Aorta (tissue), 5 donors: ENCODE data around the gene ABCC4. TPM values are rescaled to one million over a fixed set of nuclear protein-coding genes. Genes with fewer than 3 reads are reported as not detected.

ENCODE experiments used
- ATAC-seq: fragments of 200-7000 bp; cut with Tn5 transposase; one replicate; pipeline ENCODE4 v1.9.1; 2022; ENCODE audit warnings: moderate library complexity; ENCODE audit not compliant: low FRiP score
- DNase-seq, 2 donors: peaks; one replicate each; pipeline ENCODE4 v3.0.0-alpha.2; 2020
- H3K27ac ChIP-seq, 2 donors: one replicate each; pipeline ENCODE4 v1.5.1; 2013; ENCODE audit warnings: low read length in 2 of 2, mild to moderate bottlenecking in 2 of 2, moderate library complexity in 2 of 2, control low read depth in 1 of 2, inconsistent platforms in 1 of 2, low read depth in 1 of 2
- H3K27me3 ChIP-seq, 2 donors: one replicate each; pipeline ENCODE4 v1.6.1; 2013; ENCODE audit warnings: control low read depth in 1 of 2, low read length in 1 of 2, mild to moderate bottlenecking in 1 of 2, moderate library complexity in 1 of 2; ENCODE audit not compliant: insufficient read depth in 2 of 2, control insufficient read depth in 1 of 2
- H3K36me3 ChIP-seq, 2 donors: one replicate each; pipeline ENCODE4 v1.6.1; 2013; ENCODE audit warnings: control low read depth in 1 of 2, low read length in 1 of 2, mild to moderate bottlenecking in 1 of 2; ENCODE audit not compliant: insufficient read depth in 2 of 2, control insufficient read depth in 1 of 2
- H3K4me1 ChIP-seq, 2 donors: one replicate each; pipeline ENCODE4 v1.6.1; 2013; ENCODE audit warnings: low read length in 2 of 2, control low read depth in 1 of 2, mild to moderate bottlenecking in 1 of 2, moderate library complexity in 1 of 2; ENCODE audit not compliant: insufficient read depth in 2 of 2, control insufficient read depth in 1 of 2
- H3K4me3 ChIP-seq, 2 donors: one replicate each; pipeline ENCODE4 v1.5.1; 2013; ENCODE audit warnings: low read length in 2 of 2, control low read depth in 1 of 2, mild to moderate bottlenecking in 1 of 2
- H3K9me3 ChIP-seq: one replicate; pipeline ENCODE4 v1.6.1; 2013; ENCODE audit warnings: mild to moderate bottlenecking, low read length; ENCODE audit not compliant: control insufficient read depth
- WGBS, 2 donors: extraction: QIAGEN DNeasy Blood & Tissue Kit; methylation state at CpG; one replicate each; pipeline ENCODE4 v1.1.7; 2013; 5-methylcytosine and 5-hydroxymethylcytosine counted together
- intact Hi-C, 2 donors: fragments of 100-400 bp; cut with DNase I; formaldehyde crosslinking; loops; one replicate each; pipeline versions ENCODE4 v1.14.2 to v1.15.0; 2022
- long read RNA-seq, 2 donors: library from polyadenylated mRNA; unstranded; transcript quantifications; one replicate each; pipeline ENCODE4 v2.0.0, GENCODE V29; 2020 to 2021
- polyA plus RNA-seq, 2 donors: library from polyadenylated mRNA; stranded (reverse); fragments of 200-250 nt; gene quantifications; one replicate each; pipeline ENCODE4 v1.2.3, GENCODE V29; 2013
- total RNA-seq, 2 donors: library from RNA; stranded (reverse); fragmentation: NEBNext Ultra II Directional; extraction: Animal tissue kit (Norgen Biotek cat#: 25700); gene quantifications; one replicate each; pipeline ENCODE4 v1.2.1, GENCODE V29; 2021
- donor health status: healthy with polysubstance abuse.
- donor health status: Bipolar disorder and iron deficiency.
- donor health status: DM: no; HTN: no; CAD: no.
- donor health status: DM: no; HTN: no; CAD: no.
- donor health status: DM: yes; HTN: yes; CAD: no.

The ABCC4 gene
- total RNA-seq (10 to 100 TPM; 11.3 to 18.6 TPM), polyA plus RNA-seq (under 1 TPM; 0.38 to 0.54 TPM)
- long read RNA-seq, donor 1, partial matches to known transcripts: 10 of 15 reads
- long read RNA-seq, donor 1, other reads (novel, unspliced or antisense): 5 of 15 reads
- long read RNA-seq, donor 2, partial matches to known transcripts: 2 of 8 reads
- long read RNA-seq, donor 2, other reads (novel, unspliced or antisense): 6 of 8 reads

DNA sequence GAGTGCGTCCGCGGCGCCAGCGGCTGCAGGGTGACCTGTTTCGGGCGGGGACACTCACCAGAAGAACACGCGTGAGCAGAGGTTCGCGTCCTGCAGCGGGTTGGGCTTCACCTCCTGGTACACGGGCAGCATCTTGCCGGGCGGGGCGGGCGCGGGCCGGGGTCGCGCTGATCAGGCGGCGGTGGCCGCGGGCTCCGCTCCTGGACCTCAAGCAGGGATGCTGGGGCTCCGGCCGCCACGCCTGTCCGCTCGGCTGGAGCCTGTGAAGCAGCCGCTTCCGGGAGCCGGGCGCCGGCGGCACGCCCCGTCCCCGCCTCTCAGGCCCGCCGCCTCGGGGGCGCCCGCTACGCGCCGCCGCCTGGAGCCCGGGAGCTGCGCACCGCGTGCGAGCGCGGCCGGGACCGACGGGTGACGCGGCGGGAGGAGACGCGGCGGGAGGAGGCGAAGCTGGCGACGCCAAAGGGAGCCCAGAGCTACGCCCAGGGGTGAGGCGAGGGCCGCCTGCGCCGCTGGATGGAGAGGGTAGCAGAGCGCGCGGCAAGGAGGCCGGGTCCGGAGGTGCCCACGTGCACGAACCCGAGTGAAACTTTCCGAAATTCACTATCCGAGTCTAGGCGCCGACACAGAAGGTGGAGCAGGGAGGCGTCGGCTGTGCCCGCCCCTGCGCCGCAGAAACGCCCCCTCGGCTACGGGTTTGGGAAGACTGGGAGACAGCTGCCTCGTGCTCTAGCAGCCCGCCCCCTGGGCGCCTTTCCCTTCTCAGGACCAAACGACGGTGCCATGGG, at the start of gene ABCC4:
ABCC4 (minus strand) TSS at position 269 of the 785 bp plus-strand sequence; CDS start at position 132, 137 bp downstream.
- 0% methylated on average over 75 to 98 of the region's 98 CpGs for WGBS, 2 donors
- ATAC-seq: peak; percentile 93
- intact Hi-C loops: loop anchor here in 1 of 2 donors (5.0 kb wide), 1 partner anchor 81 kb away; no protein-coding TSS in a partner anchor

DNA sequence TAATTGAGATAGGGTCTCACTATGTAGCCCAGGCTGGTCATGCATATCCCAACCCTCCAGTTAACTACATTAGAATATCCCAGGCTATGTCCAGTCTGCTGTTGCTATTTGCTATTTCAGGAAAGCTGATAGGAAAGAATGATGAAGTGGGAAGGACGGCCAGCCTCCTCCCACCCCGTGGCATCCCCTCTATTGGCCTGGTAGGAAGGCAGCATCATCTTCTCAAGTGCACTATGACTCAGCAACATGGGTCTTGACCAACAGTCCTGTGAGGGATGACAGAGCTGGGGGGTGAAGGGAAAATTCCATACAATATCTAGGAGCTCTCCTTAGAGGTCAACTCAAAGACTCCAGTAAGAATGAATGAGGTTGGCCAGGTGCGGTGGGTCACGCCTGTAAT, 48.0 kb upstream of the ABCC4 start:
- DNase-seq (no peak), ATAC-seq (no peak)
- Histone ChIP-seq H3K4me3 (no peak overlapping the region), H3K27ac (no peak overlapping the region), H3K9me3 (no peaks in the 10 kb centered on the region), H3K27me3 (no peaks in the 10 kb centered on the region), H3K4me1 (no peaks in the 10 kb centered on the region), H3K36me3 (no peaks in the 10 kb centered on the region)
- intact Hi-C loops: no loop called here
- WGBS, 2 donors: 54 to 70% methylated on average over 4 of the region's 4 CpGs

More for the DNA sequence above, at the start of gene ABCC4:
- H3K27me3 ChIP-seq: no peaks in the 10 kb centered on the region
- DNase-seq: peak; percentile 73 to 89
- peak within 1 kb of the TSS; percentile 56 to 66 for H3K4me3 ChIP-seq
- no peaks in the 10 kb centered on the region for H3K36me3 ChIP-seq
- no peaks in the 10 kb centered on the region for H3K4me1 ChIP-seq
- H3K9me3 ChIP-seq: no peaks in the 10 kb centered on the region
- peak within 1 kb of the TSS in 1 of 2 donors; percentile 2 for H3K27ac ChIP-seq

DNA sequence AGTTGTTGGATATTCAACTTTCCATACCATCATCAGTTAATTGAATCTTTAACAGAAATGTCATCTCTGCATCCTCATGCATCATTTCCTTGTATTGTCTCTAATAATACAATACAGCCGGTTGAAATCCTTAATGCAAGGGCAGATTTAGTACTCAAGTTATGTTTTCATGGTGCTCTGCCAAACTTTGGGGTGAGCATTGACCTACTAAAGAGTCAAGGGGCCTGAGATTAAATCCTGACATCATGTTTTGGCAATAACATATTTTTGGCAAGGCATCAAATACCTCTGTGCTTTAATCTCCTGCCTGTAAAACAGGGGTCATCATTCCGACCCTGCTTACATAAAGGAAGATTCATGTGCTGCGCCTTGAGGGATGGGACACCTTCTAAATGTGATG, 42.7 kb upstream of the ABCC4 start:
- intact Hi-C loops: no loop called here
- Histone ChIP-seq H3K36me3 (no peaks in the 10 kb centered on the region), H3K4me3 (no peak overlapping the region), H3K9me3 (no peaks in the 10 kb centered on the region), H3K4me1 (no peaks in the 10 kb centered on the region), H3K27me3 (no peaks in the 10 kb centered on the region), H3K27ac (no peak overlapping the region)
- 54 to 67% methylated on average over 3 of the region's 3 CpGs for WGBS, 2 donors
- ATAC-seq (no peak), DNase-seq (no peak)

GRCh38 chr13:95341441-95341840, 40.2 kb upstream of the ABCC4 start:
- no peaks in the 10 kb centered on the region for H3K27me3 ChIP-seq
- DNase-seq: no peak
- intact Hi-C loops: no loop called here
- H3K4me3 ChIP-seq: no peak overlapping the region
- no peaks in the 10 kb centered on the region for H3K9me3 ChIP-seq
- ATAC-seq: no peak
- WGBS, 2 donors: 75% methylated on average over 5 of the region's 5 CpGs
- no peaks in the 10 kb centered on the region for H3K4me1 ChIP-seq
- no peaks in the 10 kb centered on the region for H3K36me3 ChIP-seq
- H3K27ac ChIP-seq: no peak overlapping the region

DNA sequence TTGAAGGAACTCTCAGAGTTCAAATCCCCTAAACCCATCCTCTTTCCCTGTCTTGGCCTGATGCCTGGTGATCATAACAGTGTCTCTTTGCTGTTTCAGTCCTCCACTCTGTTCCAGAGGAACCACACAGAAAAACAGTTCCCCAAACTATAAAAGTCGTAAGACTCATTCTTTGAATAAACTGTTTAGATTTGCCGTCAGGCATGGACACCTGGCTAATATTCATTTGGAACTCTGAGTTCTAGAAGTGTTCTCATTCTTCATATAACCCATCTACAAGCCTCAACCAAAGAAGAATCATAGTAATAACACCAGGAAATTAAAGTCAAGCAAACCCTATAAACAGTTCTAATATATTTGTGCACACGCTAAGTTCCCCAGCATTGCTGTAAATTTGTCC, 37.7 kb upstream of the ABCC4 start:
- ATAC-seq: no peak
- 83 to 87% methylated on average over 3 of the region's 3 CpGs for WGBS, 2 donors
- Histone ChIP-seq H3K4me3 (no peak overlapping the region), H3K27me3 (no peaks in the 10 kb centered on the region), H3K36me3 (no peaks in the 10 kb centered on the region), H3K4me1 (no peaks in the 10 kb centered on the region), H3K27ac (no peak overlapping the region), H3K9me3 (no peaks in the 10 kb centered on the region)
- intact Hi-C loops: no loop called here
- no peak for DNase-seq

- DNase-seq (no peak), ATAC-seq (no peak)
- Histone ChIP-seq H3K27me3 (no peaks in the 10 kb centered on the region), H3K36me3 (no peaks in the 10 kb centered on the region), H3K27ac (no peak overlapping the region), H3K4me3 (no peak overlapping the region), H3K9me3 (no peaks in the 10 kb centered on the region), H3K4me1 (no peaks in the 10 kb centered on the region)
- intact Hi-C loops: no loop called here
- WGBS, 2 donors: 83 to 84% methylated on average over 3 of the region's 3 CpGs
These were observed 36.3 kb upstream of the ABCC4 start for GRCh38 chr13:95337597-95337996.

DNA sequence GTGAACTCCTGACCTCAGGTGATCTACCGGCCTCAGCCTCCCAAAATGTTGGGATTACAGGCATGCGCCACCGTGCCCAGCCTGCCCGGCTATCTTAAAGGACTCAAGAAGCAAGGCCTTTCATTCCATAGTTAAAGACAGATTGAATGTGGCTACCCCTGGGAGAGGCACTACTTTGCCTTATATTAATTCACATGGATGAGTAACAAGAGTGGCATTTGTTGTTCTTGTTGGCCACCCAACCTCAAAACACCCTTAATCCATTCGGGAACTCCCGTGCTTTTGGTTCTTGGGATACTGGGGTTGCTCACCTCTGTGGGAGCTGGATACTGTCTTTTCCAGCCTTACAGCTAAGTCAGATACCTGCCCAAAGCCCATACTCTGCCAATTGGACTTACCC, 34.4 kb upstream of the ABCC4 start:
- 65 to 79% methylated on average over 6 of the region's 6 CpGs for WGBS, 2 donors
- DNase-seq: no peak
- H3K36me3 ChIP-seq: no peaks in the 10 kb centered on the region
- H3K27ac ChIP-seq: no peak overlapping the region
- H3K27me3 ChIP-seq: no peaks in the 10 kb centered on the region
- no peaks in the 10 kb centered on the region for H3K4me1 ChIP-seq
- ATAC-seq: no peak
- peaks cover 1% of the 10 kb centered on the region for H3K9me3 ChIP-seq
- intact Hi-C loops: no loop called here
- no peak overlapping the region for H3K4me3 ChIP-seq

- H3K27ac ChIP-seq: no peak overlapping the region
- no peak overlapping the region for H3K4me3 ChIP-seq
- no peaks in the 10 kb centered on the region for H3K36me3 ChIP-seq
- H3K4me1 ChIP-seq: no peaks in the 10 kb centered on the region
- no peaks in the 10 kb centered on the region for H3K27me3 ChIP-seq
- peaks cover 1% of the 10 kb centered on the region for H3K9me3 ChIP-seq
- 68 to 71% methylated on average over 5 of the region's 5 CpGs for WGBS, 2 donors
- no peak for DNase-seq
- intact Hi-C loops: no loop called here
- no peak for ATAC-seq
These were observed 27.1 kb upstream of the ABCC4 start for GRCh38 chr13:95328386-95328785.

GRCh38 chr13:95327190-95327589, 25.9 kb upstream of the ABCC4 start:
- DNase-seq: no peak
- no peaks in the 10 kb centered on the region for H3K4me1 ChIP-seq
- 81 to 87% methylated on average over 10 of the region's 10 CpGs for WGBS, 2 donors
- no peaks in the 10 kb centered on the region for H3K27me3 ChIP-seq
- intact Hi-C loops: no loop called here
- H3K36me3 ChIP-seq: no peaks in the 10 kb centered on the region
- no peak for ATAC-seq
- H3K4me3 ChIP-seq: no peak overlapping the region
- H3K9me3 ChIP-seq: no peaks in the 10 kb centered on the region
- H3K27ac ChIP-seq: no peak overlapping the region
